Subcutaneous adipose tissue (tissue), 4 donors: ENCODE measurements around the gene EPHB6. TPM values are rescaled to one million over a fixed set of nuclear protein-coding genes. Genes with fewer than 3 reads are reported as not detected.

Experiments
- total RNA-seq, 4 donors: library from RNA; depleted of rRNA; stranded (reverse); fragments of >200 nt; gene quantifications; one replicate each; pipeline ENCODE4 v1.1.0, GENCODE V29; 2016
- TF ChIP-seq, protein P1 (sequence below): fragments of 450-650 bp; IDR thresholded peaks from one replicate; pipeline ENCODE4 v1.5.1; 2016; ENCODE audit warnings: low read depth, mild to moderate bottlenecking, control low read depth, antibody characterized with exemption, moderate library complexity

Gene EPHB6
- total RNA-seq, 4 donors from 2014 or later, result 5.1 to 20.3 (median 15.5) TPM

- TF ChIP-seq, protein P1, sequence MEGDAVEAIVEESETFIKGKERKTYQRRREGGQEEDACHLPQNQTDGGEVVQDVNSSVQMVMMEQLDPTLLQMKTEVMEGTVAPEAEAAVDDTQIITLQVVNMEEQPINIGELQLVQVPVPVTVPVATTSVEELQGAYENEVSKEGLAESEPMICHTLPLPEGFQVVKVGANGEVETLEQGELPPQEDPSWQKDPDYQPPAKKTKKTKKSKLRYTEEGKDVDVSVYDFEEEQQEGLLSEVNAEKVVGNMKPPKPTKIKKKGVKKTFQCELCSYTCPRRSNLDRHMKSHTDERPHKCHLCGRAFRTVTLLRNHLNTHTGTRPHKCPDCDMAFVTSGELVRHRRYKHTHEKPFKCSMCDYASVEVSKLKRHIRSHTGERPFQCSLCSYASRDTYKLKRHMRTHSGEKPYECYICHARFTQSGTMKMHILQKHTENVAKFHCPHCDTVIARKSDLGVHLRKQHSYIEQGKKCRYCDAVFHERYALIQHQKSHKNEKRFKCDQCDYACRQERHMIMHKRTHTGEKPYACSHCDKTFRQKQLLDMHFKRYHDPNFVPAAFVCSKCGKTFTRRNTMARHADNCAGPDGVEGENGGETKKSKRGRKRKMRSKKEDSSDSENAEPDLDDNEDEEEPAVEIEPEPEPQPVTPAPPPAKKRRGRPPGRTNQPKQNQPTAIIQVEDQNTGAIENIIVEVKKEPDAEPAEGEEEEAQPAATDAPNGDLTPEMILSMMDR, result no peak
Measured at GRCh38 chr7:142870566-142871259, 15.8 kb downstream of the EPHB6 start.

- TF ChIP-seq, protein P1, result no peak
Measured at GRCh38 chr7:142871260-142872105, 16.6 kb downstream of the EPHB6 start.

DNA sequence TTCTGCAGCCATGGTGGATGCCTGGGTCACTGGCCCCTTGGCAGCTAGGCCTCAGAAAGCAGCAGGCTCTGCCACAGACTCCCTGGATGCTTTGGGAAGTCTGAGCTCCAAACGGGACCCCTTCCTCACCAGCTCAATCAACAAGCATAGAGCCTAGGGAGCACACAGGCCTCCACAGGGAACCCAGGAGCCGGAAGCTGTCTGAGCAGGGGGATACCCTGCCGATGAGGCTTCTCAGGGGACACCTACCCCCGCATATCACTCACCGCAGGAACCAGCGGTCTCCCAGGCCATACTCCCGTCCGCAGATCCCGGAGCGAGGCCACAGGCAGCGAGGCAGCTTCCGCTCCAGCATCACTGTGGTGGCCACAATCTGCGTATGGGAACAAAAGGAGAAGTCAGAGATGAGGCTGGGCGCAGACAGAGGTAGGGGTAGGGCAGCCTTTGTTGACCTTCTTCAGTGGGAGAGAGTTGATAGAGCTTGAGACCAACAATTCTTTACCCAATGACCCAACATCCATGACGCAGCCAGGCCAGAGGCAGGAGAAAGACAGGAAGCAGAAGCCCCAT lies 17.3 kb downstream of the EPHB6 start:
- TF ChIP-seq, protein P1, result no peak

GRCh38 chr7:142873281-142873784 lies 18.5 kb downstream of the EPHB6 start:
- TF ChIP-seq, protein P1, result no peak

DNA sequence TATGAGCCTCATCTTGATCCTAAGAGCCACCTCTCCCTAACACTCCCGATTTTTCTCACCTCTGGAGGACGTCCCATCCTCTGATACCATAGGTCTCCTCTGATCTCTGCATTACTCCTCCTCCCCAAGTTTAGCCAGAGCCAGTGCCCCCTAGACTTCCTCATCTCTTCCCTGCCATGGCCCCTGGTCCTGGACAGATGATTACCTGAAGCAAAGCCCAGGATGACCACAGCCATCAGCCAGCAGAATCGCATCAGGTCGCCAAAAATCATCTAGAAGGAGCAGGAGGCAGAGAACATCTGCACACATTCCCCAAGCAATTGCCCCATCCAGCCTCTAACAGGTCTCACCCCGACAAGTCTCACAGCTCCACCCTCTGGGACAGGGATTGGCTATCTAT lies 19.0 kb downstream of the EPHB6 start:
- TF ChIP-seq, protein P1, result no peak

DNA sequence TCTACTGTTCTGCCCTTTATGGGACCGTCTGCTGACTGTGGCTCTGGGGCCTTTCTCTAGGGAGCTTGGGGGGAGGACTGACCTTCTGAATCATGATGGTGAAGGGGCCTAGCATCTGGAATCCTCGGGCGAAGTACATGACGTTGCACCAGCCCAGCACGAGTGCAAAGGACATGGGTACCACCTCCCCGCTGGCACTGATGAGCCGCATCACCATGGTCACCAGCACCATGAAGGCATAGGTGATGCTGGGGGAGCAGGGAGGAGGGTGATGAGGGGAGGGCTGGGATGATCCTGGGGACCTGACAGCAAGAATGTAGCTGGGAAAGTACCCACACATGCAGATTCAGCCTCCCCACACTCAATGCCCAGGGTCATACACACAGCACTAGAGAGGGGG lies 19.5 kb downstream of the EPHB6 start:
- TF ChIP-seq, protein P1, result no peak

- TF ChIP-seq, protein P1, result no peak
Measured at GRCh38 chr7:142874837-142875236, 20.0 kb downstream of the EPHB6 start.
